MM.1S (cell line): ENCODE data around the gene MAGI2.

ENCODE experiments used
- CTCF ChIP-seq: fragments of 300-600 bp; sonication (generic); IDR thresholded peaks from 2 replicates; pipeline ENCODE4 v1.5.1; 2016; ENCODE audit warnings: antibody characterized with exemption, low read length, mixed read lengths
- EZH2phosphoT487 ChIP-seq: fragments of 300-600 bp; sonication (generic); IDR thresholded peaks from 2 replicates; pipeline ENCODE4 v1.6.1; 2018; ENCODE audit warnings: antibody characterized with exemption, low read length

GRCh38 chr7:78441737-78442136 is 1011.7 kb downstream of the MAGI2 start:
- TF ChIP-seq CTCF (no peak), EZH2phosphoT487 (no peak)
